Measurements from ENCODE around the gene FILIP1. TPM values are rescaled to one million over a fixed set of nuclear protein-coding genes. Genes with fewer than 3 reads are reported as not detected.

The FILIP1 gene
- polyA plus RNA-seq, 1 donor, result 57.6 TPM

DNA sequence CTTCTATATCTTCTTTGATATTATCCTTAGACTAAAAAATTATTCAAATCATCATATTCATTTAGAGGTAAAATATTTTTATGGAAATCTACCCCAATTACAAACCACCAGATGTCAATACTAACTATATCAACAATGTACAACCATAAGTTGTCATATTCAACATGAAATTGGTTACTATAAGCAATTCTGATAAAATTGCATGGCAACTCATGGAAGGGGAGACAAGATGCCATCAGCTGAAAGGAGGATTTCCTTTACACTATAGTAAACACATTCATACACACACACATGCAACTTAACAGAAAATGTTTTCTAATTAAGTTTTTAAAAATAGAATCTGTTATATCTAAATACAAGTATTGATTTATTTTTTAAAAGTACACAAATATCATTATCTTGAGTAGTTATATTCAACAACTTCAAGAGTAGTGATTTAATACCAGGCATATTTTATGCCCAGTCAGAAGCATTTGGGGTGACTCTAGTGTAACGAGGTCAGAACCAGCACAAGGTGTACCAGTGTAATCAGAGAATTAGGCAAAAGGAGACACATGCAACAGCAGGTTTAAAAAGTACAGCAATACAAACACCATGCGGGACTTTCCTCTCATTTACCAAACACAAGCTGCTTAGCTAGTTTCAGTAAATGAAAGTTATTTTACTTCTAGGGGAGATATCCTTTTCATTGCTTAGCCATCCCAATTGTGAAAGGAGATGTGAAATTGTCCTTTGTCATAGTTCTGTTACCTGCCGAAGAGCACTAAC, 1.0 kb downstream of the FILIP1 start:
- DNase-seq (ENCODE audit: low read depth), result no peak

DNA sequence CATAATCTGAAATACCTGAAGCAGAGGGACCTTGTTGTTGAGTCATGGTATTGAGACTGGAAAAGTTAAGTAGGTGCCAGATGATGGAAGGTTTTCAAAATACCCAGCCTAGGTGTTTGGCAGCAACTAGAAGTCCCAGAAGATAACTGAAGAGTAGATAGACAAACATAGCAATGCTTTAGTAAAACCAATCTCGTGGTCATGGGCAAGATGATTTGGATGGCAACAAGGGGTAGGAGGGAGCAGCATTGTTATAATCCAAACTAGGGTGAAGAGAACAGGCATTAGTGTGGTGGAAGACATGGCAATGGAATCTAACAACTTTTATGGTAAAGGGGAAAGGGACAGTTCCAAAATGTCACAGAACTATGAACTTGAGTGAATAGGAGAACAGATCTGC, 2.3 kb downstream of the FILIP1 start:
- DNase-seq (ENCODE audit: low read depth), result no peak

DNA sequence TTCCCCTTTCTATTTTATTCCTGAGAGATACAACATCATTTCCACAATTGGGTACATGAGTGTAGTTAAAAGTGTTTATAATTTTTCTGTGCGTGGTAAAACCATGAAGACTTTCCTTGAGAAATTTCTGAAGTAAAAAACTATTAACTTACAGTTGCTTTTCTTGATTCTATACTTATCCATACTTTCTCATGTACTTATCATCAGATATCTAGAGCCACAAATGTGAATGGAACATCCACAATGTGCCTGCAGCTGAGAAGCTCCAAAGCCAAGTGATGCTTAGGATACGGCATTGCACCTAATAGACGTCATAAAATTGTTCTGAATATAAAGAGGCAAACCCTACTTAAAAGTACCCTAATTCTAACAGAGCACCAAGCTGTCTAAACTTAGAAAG, 2.9 kb downstream of the FILIP1 start:
- no peak for DNase-seq (ENCODE audit: low read depth)

DNA sequence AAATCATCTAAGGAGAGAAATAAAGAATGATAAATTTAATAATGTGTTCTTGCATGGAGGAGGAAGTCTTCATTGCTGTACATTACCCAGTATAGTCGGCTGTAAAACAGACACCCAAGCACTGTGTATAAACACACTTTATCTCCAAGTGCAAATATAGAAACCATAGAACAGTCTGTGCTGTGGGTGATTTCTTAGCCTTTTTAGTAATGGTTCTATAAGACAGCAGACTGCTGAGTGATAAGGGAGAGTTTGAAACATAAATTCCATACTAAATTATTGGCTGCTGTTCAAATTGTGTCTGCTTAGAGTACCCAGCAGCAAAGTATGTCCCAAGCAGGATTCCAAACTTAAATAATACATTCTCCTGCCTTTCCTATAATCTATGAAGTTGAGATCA, 4.6 kb downstream of the FILIP1 start:
- DNase-seq (ENCODE audit: low read depth), result no peak

DNA sequence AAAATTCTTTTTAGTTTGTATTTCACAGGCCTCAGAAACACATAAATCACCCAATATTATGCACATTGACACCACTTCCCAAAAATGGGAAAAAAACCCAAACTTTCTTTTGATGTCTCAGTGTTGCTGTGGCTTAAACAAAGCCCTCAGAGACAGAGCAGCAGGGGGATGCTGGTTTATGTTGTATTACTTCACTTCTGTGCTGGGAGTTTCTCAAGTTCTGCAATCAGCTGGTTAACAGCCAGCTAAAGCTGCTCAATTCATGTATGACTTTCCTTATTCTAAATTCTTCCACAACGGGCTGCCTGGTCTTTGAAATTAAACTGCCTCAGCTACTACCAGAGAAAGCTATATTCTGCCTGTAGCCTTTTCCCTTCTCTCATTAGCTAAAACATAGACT, 5.6 kb downstream of the FILIP1 start:
- DNase-seq (ENCODE audit: low read depth), result no peak

DNA sequence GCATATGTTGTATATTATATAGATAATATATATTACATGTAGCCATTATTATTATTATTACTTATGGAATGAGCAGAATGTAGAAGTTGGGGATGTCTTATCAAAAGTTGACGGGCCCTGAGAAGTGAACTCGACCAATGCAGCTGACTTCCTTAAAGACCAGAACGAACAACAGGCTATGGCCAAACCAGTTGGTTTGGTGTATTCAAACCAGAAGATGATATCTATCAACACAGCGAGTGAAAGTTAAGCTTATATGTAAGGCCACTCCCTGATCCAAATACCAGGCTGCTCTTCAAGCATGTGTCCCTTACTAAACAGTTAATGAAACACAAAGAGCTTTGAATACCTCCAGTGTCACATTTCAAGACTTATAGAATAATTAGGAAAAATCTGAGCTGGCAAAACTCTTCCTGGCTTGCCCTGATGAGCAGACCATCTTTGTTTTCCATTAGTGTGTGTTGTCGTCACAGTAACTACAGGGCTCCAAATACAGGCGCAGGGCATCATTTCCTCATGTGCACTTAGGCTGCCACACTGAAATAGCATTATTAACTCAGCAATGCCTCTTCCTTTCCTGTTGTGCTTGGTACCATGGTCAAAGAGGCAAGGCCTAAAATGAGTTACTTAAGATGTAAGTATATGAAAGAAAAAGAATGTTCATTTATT, 6.6 kb downstream of the FILIP1 start:
- no peak for DNase-seq (ENCODE audit: low read depth)

DNA sequence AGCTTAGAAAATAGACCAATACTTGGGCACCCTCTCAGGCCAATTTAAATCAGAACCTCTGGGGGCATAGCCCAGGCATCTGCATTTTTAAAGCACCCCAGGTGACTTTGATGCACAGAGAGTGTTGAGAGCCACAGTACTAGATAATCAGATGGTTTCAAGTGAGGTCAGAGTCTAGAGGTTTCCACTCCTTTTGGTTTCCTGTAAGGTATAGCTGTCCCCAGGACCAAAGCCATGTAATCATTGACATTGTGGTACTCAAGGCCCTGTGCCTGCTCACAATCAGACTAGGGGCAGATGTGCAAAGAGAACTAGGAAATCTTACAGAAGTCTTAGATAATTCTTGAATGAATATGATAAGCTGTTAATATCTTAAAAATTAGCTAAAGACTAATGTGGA, 9.1 kb downstream of the FILIP1 start:
- no peak for DNase-seq (ENCODE audit: low read depth)

DNA sequence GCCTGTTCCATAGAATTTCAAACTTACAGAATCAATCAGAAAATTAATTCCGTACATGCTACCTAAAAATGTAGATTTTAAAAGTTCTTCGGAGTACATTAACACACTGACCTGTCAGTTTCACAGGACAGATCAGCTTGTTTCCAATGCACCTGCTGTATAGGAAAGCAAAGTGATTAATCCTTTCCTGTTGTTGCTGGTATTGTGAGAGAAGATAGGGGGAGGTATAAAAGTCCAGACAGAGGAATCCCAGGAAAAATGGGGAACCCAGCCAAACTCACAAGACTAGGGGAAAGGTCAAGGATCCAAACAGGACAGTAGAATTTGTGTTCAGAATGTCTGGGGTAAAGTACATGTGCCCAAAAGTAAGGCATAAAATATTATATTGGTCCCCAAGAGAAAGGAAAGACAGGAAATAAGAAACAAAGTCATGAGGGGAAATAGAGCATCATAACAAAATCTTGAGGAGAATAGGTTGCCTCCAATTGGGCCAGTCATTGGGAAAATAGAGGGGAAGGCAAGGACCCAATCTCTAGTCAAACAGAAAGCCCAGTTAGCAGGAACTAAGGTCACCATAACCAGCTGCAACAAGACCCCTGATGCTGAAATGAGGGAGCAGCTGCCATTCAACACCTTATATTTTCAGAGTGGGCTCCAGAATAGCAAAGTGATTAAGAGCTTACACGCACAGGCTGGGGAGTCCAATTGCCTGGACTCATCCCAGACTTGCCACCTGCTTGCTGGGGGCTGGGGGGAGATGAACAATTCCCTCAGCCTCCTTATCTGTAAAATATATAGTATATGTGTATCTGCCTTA, 10.3 kb downstream of the FILIP1 start:
- no peak for DNase-seq (ENCODE audit: low read depth)

DNA sequence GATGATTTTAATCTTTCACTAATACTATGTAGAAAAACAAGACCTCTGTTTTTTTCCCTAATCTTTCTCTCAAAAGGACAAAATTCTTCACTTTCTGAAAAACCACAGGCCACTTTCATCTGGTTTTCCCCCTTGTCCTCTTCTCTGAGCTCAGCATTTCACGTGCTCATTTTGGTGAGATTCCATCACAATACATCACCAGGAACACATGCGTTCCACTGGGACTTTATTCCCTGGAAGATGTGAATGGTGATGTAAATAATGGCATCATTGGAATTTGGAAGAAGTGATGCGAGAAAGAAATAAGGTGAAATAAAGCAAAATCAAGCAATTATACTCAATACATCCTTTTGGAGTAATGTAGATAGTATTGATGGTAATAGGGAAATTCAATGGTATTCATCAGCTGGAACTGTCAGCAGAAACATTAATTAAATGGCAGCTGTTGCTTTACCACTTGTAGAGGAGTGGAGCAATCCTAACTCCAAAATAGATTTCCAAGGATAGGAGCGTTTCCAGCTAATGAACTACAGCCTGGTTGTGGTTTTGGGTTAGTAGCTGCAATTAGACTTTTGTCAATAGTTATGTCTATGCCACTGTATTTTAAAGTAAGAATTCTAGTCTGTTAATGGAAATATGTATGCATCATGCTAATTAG, 11.5 kb downstream of the FILIP1 start:
- DNase-seq (ENCODE audit: low read depth), result peak; percentile 73

DNA sequence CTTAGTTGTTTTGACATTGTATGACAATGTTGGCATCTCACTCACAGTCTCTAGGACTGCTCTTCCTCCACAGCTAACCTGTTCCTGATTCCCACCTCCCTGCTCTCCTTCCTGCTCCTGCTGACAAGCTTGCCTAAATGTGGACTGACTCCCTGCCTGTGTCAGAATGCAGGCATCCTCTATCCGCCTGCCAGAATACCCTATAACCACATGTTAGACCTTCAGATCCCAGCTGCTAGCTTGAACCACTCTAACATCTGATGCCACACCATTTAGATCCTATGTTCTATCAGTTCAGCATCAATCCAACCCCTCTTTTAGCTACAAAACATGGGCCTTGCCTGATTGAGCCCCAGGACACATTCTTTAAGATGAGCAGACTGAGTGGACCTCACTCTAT, 12.2 kb downstream of the FILIP1 start:
- DNase-seq (ENCODE audit: low read depth), result no peak

DNA sequence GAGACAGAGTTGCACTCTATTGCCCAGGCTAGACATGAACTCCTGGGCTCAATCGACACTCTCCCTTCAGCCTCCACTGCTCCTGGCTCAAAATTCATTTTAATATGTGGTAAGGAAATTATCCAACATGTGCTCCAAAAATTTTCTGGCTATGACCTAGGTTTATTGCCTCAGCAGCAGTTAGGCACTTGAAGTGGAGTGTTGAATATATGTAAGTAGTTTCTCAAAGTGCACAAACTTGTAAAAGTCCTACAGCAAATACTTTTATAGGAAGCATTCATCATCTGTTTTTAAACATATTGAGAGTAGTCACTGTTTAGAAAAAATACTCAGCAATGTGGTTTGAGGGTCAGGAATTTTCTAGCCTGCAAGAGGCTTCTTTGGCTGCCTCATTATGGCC, 13.2 kb downstream of the FILIP1 start:
- DNase-seq (ENCODE audit: low read depth), result no peak

DNA sequence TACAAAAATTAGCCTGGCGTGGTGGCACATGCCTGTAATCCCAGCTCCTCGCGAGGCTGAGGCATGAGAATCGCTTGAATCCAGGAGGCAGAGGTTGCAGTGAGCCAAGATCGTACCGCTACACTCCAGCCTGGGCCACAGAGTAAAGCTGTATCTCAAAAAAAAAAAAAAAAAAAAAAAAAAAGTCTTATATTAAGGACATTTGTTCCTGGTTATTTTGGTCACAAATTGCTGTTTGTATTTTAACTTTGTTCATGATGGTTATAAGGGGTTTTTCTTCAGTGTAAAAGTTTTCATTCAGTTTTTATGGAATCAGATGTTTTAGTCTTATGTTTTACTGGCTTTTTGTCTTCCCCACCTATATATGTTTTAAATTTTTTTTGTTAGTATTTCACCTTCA, 13.9 kb downstream of the FILIP1 start:
- DNase-seq (ENCODE audit: low read depth), result no peak

DNA sequence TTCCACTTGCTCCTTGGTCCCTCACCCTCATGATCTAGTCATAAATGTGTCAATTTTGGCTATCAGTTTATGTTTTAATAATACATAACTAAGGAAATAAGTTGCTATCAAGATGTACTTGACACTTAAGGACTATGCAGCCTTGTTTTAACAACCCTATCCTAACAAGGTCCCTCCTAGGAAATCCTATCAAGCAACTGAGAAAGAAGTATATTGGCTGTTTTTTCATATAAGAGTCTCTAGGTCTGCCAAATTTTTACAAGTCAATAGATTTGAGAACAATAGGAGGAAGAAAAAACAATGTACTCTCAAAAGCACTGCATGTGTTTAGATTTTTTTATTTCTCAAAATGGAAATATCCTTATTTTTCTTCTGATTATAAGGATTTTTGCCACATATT, 14.7 kb downstream of the FILIP1 start:
- DNase-seq (ENCODE audit: low read depth), result no peak

DNA sequence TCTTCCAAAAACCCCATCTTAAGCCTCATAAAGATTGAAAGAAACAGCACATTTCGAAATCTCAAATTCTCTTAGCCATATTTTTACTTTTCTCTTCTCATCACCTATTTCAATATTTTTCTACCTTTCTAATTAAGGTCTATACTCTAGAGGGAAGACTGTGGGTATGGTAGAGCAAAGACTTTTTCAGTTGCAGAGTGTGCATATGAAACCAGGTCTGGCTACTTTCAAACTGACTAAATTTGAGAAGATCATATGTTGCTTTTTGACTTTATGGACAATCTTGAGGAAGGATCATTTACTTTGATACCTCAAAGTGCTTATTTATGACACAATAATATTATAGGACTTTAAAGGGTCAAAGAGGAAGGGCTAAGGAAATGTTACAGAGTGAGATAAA, 20.7 kb downstream of the FILIP1 start:
- DNase-seq (ENCODE audit: low read depth), result no peak

DNA sequence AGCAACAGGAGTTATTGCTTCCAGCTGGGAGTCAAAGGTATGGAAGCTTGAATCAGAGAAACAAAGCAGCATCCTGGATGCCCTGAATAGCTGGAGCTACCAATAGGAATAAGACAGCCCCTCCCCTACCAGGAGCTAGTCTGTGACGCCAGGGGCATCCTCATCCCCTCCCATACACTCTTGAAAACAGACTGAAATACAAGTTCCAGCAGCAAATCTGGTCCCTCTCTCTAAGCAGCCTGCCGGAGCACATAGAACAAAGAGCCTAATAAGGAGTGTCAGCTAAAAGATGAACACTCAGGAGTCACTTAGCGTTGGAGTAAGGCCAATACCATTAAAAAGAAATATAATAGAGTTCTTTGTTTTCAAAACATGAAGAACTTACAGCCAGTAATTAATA, 25.6 kb downstream of the FILIP1 start:
- no peak for DNase-seq (ENCODE audit: low read depth)

DNA sequence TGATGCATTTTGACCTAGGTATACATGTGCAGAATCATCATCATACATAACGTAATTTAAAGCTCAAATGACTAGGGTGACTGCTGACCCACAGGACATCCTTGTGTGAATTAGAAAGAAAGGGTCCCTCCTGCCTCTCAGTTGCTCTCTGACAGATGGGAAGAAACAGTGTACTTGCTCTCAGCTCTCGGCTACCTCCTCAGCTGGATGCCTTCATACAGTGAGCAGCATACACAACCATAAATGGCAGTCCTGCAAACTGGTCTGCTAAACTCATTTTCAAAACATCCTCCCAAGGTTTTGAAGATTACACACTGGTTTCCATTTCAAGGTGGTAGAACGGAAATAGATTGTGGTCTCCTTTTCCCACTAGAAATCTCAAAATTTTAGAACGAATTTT, 26.3 kb downstream of the FILIP1 start:
- DNase-seq (ENCODE audit: low read depth), result no peak

DNA sequence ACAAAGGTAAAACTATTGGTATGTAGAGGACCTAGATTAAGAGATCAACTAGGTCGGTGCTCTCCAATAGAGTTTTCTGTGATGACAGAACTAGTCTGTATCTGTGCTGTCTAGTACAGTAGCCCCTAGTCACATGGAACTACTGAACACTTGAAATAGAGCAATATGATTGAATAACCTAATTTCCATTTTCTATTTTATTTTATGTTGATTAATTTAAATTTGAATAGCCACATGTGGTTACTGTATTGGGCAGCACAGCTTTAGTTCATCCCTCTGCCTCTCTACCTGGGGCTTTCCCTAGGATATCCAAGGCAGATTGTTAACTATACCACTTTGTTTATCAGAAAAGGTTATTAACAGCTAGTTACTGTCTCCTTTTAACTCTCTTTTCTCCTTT, 27.0 kb downstream of the FILIP1 start:
- DNase-seq (ENCODE audit: low read depth), result no peak

DNA sequence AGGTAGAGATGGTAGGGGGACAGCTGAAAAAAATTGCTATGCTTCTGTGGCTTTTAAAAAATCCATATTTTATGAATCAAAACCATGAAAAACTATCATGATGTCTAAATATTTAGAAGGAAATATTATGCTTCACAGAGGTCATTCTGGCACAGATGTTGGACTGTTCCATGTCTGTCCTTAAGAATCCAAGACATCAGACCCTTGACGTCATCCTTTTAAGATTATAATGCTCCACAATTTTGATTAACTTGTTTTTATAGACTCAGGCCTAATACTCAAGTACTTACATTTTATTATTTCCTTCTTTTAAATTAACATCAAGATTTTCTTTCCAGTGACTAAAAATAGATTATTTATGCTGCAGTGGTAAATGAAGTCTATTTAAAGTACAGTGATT, 29.7 kb downstream of the FILIP1 start:
- no peak for DNase-seq (ENCODE audit: low read depth)

DNA sequence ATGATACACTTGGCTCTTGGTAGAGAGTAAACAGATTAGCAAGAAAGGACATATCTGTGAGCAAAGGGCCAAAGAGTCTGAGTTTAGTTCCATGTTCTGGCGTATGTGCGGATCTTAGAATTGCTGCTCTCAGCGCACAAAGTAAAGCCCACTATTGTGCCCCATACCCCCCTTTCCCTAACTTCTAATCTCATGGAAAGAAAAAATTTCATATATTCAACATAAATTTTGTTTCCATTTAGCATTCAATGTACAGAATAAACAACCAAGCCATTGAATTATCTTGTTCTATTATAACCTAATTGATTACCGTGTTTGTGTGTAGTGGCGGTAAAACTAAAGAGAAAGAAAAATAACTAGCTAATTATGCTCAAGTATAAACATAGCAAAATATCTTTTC, 30.5 kb downstream of the FILIP1 start:
- no peak for DNase-seq (ENCODE audit: low read depth)

DNA sequence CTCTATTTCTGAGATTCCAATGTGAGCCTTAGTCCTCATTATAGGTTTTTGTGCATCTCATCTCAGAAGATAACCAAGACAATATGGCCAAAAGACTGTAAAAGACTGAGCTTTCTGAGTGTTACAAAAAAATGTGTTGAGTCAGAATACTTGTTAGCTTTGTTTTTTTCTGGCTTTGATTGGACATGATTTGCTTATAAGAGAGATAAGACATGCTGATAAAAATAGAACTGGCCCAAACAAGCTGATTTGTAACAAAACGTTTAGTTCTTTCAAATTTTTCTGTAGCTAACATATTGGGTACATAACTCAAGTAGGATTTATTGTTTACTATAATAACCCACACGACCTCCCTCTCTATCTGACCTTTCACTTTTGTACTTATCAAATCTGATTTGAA, 32.9 kb downstream of the FILIP1 start:
- no peak for DNase-seq (ENCODE audit: low read depth)

DNA sequence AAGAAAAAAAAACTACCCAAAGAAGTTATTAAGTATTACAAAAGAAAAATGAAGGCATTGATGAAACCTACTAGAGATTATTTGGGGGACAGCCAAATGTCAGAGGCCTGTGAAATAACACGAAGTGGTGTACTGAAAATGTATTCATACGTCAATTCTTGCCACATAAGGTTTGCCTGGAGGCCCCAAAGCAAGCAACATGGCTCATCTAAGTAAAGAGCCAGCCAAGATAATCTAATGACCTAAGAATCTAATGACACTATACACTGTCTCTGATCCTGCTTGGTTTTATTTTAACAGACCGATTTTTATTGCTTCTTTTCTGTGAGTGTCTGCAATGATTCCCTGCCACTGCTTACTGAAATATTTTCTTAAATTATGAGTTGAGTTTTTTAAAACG, 34.7 kb downstream of the FILIP1 start:
- DNase-seq (ENCODE audit: low read depth), result no peak

DNA sequence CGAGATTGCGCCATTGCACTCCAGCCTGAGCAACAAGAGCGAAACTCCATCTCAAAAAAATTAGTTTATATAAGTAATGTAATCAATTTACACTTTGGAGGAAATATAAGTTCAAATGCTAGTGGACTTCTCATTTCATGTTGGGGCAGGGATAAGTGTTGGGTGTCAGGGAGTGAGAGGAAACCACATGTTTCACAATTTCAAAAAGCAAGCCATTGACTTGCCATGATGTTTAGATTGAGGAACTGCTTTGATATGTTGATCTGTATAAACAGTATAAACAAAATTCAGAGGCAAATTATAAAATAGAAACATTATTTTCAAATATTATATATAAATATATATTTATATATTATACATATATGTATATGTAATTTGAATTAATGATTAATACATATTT, 42.7 kb downstream of the FILIP1 start:
- no peak for DNase-seq (ENCODE audit: low read depth)

All from forelimb muscle (tissue), 1 donor.